Ovary (tissue), 3 donors: ENCODE results near the gene RASGRP3.

Source experiments
- CTCF ChIP-seq, 3 donors: fragments of 450-650 bp in 2 of 3; fragments of 200-600 bp in 1 of 3; IDR thresholded peaks; one replicate each; pipeline versions ENCODE4 v1.5.1 to v1.8.0; 2016 to 2022; ENCODE audit warnings: antibody characterized with exemption in 3 of 3, mild to moderate bottlenecking in 1 of 3
- EP300 ChIP-seq: sonication (generic); formaldehyde crosslinking; IDR thresholded peaks from one replicate; pipeline ENCODE4 v1.6.1; 2017; ENCODE audit warnings: antibody characterized with exemption
- POLR2A ChIP-seq: fragments of 450-650 bp; IDR thresholded peaks from one replicate; pipeline ENCODE4 v1.6.1; 2017; ENCODE audit warnings: antibody characterized with exemption, mild to moderate bottlenecking, moderate library complexity
- donor health status: DM: no; HTN: no; CAD: no.

- TF ChIP-seq CTCF (IDR thresholded peaks at IDR 0.05): no peak
- no peak for TF ChIP-seq EP300
- no peak for TF ChIP-seq POLR2A
Observed at GRCh38 chr2:33606100-33606499, 129.7 kb downstream of the RASGRP3 start.
